Epithelial cell of esophagus (primary cell): ENCODE results near the gene TRAF7.

ENCODE experiments used
- DNase-seq: peaks from one replicate; pipeline ENCODE4 v3.0.0; 2010; ENCODE audit warnings: low read depth
- H3K4me3 ChIP-seq: 2 replicates; pipeline ENCODE4 v1.5.1; 2011; ENCODE audit warnings: mild to moderate bottlenecking, low read length, control low read depth
- TF ChIP-seq, protein P1 (sequence below): IDR thresholded peaks from 2 replicates; pipeline ENCODE4 v1.5.1; 2011; ENCODE audit warnings: low read depth, mild to moderate bottlenecking, low read length, control low read depth, inconsistent platforms; ENCODE audit not compliant: insufficient read depth; ENCODE audit errors: missing control alignments

The TRAF7 gene

DNA sequence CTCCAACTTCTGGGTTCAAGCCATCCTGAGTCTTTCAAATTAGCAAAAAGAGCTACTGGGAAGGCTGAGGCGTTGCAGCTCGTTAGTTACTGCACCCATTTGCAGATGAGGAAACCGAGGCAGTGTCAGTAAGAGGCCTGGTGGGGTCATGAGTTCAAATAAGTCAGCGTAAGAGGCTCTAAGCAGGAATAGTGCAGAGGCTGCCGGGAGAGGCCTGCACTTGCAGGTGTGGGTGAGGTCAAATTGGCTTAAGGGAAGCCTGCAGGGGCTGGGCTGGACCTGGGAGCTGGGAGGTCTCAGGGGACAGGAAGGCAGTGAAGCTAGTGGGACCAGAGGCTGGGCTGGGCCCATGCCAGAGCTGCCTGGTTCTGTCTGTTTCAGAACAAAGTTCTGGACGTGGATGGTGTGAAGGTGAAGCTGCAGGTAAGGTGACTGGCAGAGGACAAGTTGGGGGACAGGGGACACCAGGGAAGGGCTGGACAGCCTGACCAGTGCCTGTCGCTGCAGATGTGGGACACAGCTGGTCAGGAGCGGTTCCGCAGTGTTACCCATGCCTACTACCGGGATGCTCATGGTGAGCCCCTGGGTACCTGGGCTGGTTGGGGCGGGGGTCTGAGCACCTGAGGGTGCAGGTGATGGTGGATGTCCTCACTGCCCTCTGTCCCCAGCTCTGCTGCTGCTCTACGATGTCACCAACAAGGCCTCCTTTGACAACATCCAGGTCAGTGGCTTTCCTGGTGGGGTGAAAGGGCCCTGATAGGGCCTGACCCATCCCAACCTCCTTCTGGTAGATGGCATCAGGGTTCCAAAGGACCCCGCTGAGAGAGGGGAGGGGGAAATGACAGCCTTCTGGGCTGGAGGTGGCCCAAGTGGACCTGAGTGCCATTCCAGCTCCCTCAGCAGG, 4.1 kb upstream of the TRAF7 start:
- no peak overlapping the region for H3K4me3 ChIP-seq

DNA sequence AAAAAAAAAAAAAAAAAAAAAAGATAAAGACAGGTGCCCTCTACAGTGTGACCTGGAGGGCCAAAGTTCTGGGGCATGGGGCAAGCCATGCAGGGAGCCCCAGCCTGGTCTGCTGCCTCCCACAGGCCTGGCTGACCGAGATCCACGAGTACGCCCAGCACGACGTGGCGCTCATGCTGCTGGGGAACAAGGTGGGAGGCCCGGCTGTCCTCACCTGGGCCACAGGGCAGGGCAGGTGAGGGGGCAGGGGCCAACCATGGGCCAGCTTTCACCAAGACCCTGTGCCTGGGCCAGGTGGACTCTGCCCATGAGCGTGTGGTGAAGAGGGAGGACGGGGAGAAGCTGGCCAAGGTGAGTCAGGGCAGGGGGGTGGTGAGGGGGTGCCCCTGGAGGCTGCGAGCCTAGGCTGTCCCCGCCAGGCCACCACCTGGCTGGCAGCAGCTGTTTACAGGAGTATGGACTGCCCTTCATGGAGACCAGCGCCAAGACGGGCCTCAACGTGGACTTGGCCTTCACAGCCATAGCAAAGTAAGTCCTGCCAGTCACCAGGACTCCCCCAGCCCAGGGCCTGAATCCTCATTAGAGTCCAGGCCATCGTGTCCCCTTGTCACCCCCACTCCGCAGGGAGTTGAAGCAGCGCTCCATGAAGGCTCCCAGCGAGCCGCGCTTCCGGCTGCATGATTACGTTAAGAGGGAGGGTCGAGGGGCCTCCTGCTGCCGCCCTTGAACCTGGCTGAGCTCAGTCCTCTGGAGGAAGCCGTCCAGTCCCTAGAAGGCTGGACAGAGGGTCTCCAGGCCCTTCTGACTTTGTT, 2.7 kb upstream of the TRAF7 start:
- TF ChIP-seq, protein P1, sequence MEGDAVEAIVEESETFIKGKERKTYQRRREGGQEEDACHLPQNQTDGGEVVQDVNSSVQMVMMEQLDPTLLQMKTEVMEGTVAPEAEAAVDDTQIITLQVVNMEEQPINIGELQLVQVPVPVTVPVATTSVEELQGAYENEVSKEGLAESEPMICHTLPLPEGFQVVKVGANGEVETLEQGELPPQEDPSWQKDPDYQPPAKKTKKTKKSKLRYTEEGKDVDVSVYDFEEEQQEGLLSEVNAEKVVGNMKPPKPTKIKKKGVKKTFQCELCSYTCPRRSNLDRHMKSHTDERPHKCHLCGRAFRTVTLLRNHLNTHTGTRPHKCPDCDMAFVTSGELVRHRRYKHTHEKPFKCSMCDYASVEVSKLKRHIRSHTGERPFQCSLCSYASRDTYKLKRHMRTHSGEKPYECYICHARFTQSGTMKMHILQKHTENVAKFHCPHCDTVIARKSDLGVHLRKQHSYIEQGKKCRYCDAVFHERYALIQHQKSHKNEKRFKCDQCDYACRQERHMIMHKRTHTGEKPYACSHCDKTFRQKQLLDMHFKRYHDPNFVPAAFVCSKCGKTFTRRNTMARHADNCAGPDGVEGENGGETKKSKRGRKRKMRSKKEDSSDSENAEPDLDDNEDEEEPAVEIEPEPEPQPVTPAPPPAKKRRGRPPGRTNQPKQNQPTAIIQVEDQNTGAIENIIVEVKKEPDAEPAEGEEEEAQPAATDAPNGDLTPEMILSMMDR = no peak
- peak overlapping the region; percentile 94 for H3K4me3 ChIP-seq
- peak; percentile 35 for DNase-seq

More for the DNA sequence above, 4.1 kb upstream of the TRAF7 start:
- TF ChIP-seq, protein P1 = no peak
- peak; percentile 33 for DNase-seq

GRCh38 chr16:2154533-2155090, 970 bp upstream of the TRAF7 start:
- H3K4me3 ChIP-seq = peak overlapping the region; percentile 94
- no peak for DNase-seq
- TF ChIP-seq, protein P1 = no peak

DNA sequence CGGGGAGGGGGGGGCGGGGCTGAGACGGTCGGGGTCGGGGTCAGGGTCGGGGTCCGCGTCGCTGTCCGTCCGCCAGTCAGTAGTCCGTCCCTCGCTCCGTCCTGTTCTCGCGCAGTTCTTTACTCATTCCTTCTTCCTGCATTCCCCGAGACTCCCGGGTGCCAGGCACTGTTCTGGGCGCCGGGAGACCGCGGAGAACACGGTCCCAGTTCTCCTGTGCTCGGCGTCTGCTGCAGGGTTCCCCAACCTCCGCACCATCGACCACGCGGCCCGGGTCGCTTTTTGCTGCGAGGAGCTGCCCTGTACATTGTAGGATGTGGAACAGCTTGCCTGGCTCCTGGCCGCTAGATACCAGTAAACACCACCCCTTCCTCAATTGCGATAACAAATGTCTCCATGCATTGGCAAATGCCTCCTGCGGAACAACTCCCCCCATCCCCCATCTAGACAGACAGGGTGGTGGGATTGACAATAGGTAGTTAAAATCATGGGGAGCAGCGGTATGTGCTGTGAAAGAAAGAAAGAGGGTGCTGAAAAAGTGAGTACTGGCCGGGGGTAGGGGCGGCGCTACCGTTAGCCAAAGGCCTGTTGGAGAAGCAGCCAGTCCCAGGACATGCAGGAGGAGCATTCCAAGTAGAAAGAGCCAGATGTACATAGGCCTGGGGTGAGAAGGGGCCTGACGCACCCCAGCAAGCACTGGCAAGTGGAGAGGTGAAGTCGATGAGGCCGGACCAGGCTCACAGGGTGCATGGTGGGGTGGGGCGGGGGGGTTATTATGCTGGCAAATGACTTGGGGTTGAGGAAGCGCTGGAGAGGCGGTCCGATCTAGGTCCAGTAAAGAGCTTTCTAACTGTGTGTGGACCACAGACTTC, 631 bp downstream of the TRAF7 start:
- DNase-seq = peak; percentile 75
- peak overlapping the region; percentile 92 for H3K4me3 ChIP-seq
- TF ChIP-seq, protein P1 = no peak

DNA sequence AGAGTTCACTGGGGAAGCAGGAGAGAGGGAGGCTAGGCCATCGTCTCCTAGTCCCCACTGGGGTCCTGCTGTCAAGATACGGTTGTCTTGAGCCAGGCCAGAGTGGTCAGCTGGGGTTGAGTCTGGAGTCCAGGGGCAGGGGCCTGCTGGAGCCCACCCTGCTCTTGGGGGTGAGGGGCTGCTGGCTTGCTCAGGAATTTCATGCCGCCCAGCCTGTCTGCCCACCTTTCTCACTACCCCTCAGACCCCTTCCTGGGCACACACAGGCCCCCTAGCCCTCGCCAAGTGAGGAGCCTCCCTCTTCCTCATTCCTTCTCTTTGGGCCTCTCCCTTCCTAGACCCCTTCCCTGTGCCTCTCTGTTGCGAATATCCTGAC, 1.3 kb downstream of the TRAF7 start:
- no peak for DNase-seq
- peak overlapping the region; percentile 92 for H3K4me3 ChIP-seq
- TF ChIP-seq, protein P1 = no peak
